22Rv1 (cell line): ENCODE results near the gene TIMP2.

Experiments
- H3K27ac ChIP-seq: fragments of 450-650 bp; 2 replicates; pipeline ENCODE4 v1.5.1; 2017
- ZFX ChIP-seq: fragments of 450-650 bp; IDR thresholded peaks from 2 replicates; pipeline ENCODE4 v1.6.1; 2017; ENCODE audit warnings: antibody characterized with exemption, borderline replicate concordance
- TF ChIP-seq, protein P1 (sequence below): fragments of 450-650 bp; IDR thresholded peaks from 2 replicates; pipeline ENCODE4 v1.5.1; 2017; ENCODE audit warnings: mild to moderate bottlenecking

Gene TIMP2

DNA sequence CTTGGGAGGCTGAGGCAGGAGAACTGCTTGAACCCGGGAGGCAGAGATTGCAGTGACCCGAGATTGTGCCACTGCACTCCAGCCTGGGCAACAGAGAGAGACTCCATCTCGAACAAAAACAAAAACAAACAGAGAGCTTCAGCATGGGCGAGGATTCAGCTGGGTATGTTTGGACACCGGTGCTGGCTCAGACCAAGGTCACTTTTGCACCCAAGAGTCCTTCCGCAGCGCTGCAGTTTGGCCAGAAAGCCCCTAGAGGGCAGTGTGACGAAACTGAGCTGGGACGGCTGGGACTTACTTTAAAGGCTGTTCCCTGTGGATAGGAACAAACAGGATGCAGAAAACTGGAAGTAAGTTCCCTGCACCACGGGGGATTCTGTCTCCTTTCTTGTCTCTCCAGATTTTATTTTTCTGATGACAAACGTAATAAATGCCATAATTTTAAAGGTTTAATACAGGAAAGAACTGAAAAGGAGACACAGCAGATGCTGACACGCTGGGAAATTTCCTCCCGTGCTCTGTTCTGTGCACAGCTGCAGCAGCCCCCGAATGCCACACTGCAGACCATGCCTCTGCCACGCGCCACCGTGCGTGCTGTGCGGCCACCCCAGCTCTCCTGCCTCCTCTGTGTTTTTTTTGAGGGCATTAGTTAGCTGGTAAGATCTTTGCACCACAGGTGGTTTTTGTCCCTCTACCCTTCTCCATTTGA is 59.4 kb downstream of the TIMP2 start:
- H3K27ac ChIP-seq = no peak overlapping the region
- no peak for TF ChIP-seq ZFX
- TF ChIP-seq, protein P1, sequence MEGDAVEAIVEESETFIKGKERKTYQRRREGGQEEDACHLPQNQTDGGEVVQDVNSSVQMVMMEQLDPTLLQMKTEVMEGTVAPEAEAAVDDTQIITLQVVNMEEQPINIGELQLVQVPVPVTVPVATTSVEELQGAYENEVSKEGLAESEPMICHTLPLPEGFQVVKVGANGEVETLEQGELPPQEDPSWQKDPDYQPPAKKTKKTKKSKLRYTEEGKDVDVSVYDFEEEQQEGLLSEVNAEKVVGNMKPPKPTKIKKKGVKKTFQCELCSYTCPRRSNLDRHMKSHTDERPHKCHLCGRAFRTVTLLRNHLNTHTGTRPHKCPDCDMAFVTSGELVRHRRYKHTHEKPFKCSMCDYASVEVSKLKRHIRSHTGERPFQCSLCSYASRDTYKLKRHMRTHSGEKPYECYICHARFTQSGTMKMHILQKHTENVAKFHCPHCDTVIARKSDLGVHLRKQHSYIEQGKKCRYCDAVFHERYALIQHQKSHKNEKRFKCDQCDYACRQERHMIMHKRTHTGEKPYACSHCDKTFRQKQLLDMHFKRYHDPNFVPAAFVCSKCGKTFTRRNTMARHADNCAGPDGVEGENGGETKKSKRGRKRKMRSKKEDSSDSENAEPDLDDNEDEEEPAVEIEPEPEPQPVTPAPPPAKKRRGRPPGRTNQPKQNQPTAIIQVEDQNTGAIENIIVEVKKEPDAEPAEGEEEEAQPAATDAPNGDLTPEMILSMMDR = peak; percentile 91

DNA sequence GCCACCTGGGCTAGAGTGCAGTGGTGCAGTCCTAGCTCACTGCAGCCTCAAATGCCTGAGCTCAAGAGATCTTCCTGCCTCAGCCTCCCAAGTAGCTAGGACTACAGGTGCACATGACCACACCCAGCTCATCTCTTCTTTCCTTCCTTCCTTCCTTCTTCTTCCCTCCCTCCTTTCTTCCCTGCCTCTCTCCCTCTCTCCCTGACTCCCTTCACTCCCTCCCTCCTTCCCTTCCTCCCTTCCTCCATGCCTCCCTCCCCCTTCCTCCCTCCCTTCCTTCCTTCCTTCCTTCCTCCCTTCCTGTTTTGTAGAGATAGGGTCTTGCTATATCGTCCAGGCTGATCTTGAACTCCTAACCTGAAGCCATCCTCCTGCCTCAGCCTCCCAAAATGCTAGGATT is 61.1 kb downstream of the TIMP2 start:
- H3K27ac ChIP-seq = no peak overlapping the region
- no peak for TF ChIP-seq ZFX
- TF ChIP-seq, protein P1 = no peak

DNA sequence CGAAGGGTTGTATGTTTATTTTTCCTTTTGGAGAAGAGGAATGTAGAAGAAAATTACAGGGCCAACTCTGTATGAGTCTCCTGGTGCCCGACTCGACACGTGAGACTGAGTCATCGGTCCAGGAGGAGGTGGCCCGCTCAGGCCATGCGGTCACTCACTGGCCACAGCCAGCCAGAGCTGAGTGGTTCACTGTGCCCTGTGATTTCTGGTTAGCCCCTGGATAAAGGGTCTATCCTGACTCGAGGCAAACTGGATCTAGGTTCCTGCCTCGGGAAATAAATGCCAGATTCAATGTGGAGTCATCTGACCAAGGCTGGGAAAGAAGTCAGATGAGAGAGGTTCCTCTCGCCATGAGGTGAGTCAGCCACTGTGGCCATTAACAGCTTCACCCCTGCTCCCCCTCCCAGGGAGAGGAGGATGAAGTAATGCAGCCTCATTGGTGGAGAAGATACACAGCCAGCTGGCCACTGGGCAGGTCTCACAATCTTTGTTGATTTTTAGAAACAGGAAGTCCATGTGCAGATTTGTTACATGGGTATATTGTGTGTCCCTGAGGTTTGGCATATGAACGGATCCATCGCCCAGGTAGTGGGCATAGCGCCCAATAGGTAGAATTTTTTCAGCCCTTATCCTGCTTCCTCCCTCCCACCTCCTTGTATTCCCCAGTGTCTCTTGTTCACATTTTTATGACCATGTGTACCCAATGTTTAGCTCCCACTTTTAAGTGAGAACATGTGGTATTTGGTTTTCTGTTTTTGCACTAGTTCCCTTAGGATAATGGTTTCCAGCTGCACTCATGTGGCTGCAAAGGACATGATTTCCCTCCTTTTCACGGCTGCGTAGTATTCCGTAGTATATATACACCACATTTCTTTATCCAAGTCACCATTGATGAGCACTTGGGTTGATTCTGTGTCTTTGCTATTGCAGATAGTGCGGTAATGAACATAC is 62.8 kb downstream of the TIMP2 start:
- H3K27ac ChIP-seq = no peak overlapping the region
- TF ChIP-seq, protein P1 = no peak
- no peak for TF ChIP-seq ZFX

DNA sequence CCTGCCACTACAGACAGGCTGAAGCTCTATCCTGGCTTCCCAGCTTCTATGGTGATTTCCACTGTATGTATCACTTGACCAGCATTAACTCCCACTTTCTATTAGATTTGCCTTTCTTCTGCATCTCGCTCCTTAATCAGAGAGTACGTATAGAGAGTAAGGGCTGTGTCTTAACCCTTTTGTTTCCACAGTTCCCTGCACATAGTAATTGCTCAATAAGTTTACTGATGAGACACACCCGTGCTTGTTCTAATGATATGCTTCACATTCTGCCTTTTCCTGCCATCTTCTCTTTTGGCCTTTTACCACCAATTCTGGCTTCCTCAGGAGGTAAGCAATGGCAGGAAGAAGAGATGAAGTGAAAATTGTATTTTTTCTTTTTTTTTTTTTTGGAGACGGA is 64.0 kb downstream of the TIMP2 start:
- TF ChIP-seq, protein P1 = no peak
- TF ChIP-seq ZFX = no peak
- H3K27ac ChIP-seq = no peak overlapping the region

GRCh38 chr17:78859051-78859450 is 66.1 kb downstream of the TIMP2 start:
- TF ChIP-seq, protein P1 = no peak
- no peak for TF ChIP-seq ZFX

DNA sequence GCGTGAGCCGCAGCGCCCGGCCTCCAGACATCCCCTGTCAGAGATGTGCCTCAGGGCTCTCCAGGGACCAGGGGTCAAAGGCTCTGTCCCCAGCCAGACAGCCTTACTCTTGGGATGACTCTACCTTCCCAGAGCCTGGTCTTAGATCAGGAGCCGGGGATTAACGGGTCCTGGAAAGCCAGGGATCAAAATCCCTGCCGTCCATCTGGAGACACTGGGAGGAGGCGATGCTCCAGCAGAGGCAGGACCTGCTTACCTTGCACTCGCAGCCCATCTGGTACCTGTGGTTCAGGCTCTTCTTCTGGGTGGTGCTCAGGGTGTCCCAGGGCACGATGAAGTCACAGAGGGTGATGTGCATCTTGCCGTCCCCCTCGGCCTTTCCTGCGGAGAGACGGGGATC is 67.9 kb downstream of the TIMP2 start:
- TF ChIP-seq ZFX = no peak
- TF ChIP-seq, protein P1 = no peak

More at GRCh38 chr17:78859051-78859450, 66.1 kb downstream of the TIMP2 start:
- H3K27ac ChIP-seq = no peak overlapping the region

More for the DNA sequence above, 67.9 kb downstream of the TIMP2 start:
- no peak overlapping the region for H3K27ac ChIP-seq
